ENCODE measurements around the gene SBSN. TPM values are rescaled to one million over a fixed set of nuclear protein-coding genes. Genes with fewer than 3 reads are reported as not detected.
A peak's percentile ranks its signal among the peaks of the same experiment; 100 is the strongest.

SBSN gene
- total RNA-seq, 2 donors from 2014 or later: not detected

- no peak for ATAC-seq
- Mint-ChIP-seq H3K9me3 (no peaks in the 10 kb centered on the region), H3K27ac (no peak overlapping the region), H3K36me3 (no peaks in the 10 kb centered on the region)
- no peak for DNase-seq (ENCODE audit: low spot score in 2 of 2)
Measured at GRCh38 chr19:35521124-35521743, 6.9 kb downstream of the SBSN start.

GRCh38 chr19:35519291-35519690 is 8.8 kb downstream of the SBSN start:
- DNase-seq (ENCODE audit: low spot score in 2 of 2) (no peak), ATAC-seq (no peak)
- Mint-ChIP-seq H3K36me3 (no peaks in the 10 kb centered on the region), H3K27ac (no peak overlapping the region), H3K9me3 (no peaks in the 10 kb centered on the region)

DNA sequence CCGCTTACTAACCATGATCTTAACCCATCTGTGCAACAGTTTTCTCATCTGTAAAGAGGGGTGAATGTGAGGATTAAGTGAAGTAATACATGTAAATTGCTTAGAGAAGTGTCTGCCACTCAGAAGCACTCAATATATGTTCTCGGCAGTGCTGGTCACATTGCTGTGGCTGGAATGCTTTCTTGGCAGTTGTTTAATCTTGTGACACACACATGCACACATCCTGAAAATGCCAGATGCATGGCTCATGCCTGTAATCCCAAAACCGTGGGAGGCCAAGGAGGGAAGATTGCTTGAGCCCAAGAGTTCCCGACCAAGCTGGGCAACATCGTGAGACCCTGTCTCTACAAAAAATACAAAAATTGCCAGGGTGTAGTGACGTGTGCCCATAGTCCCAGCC is 9.8 kb downstream of the SBSN start:
- no peak for DNase-seq (ENCODE audit: low spot score in 2 of 2)
- H3K27ac Mint-ChIP-seq: no peak overlapping the region
- no peaks in the 10 kb centered on the region for H3K9me3 Mint-ChIP-seq
- no peak for ATAC-seq
- H3K36me3 Mint-ChIP-seq: no peaks in the 10 kb centered on the region

DNA sequence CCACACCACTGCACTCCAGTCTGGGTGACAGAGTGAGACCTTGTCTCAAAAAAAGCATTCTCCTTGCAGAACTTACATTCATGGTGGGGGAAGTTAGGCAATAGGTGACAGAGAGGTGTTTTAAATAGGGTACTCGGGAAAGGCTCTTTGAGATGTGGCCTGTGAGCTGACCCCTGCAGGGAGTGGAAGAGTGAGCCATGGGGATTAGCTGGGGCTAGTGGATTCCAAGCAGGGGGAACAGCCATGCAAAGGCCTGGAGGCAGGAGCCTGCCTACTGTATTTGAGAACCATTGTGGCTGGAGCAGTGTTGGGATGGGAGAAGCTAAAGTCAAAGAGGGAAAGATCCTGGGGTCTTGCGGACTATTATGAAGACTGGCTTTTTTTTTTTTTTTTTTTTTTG is 10.8 kb downstream of the SBSN start:
- H3K9me3 Mint-ChIP-seq: no peaks in the 10 kb centered on the region
- H3K36me3 Mint-ChIP-seq: no peaks in the 10 kb centered on the region
- ATAC-seq (no peak), DNase-seq (ENCODE audit: low spot score in 2 of 2) (no peak)
- H3K27ac Mint-ChIP-seq: no peak overlapping the region

DNA sequence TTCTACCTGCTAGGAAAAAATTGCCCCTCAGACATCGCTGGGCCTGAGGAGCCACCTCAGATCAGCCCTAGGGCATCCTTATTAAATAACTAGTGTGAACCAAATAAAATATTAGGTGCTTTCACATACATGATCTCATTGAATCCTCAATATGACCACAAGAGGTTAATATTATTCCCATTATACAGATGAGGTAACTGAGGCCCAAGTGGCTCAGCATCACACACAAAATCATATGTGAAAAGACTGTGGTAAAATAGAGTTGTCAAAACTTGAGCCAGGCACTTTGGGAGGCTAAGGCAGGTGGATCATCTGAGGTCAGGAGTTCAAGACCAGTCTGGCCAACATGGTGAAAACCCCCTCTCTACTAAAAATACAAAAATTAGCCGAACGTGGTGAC is 11.8 kb downstream of the SBSN start:
- ATAC-seq (no peak), DNase-seq (ENCODE audit: low spot score in 2 of 2) (no peak)
- no peaks in the 10 kb centered on the region for H3K9me3 Mint-ChIP-seq
- no peak overlapping the region for H3K27ac Mint-ChIP-seq
- no peaks in the 10 kb centered on the region for H3K36me3 Mint-ChIP-seq

DNA sequence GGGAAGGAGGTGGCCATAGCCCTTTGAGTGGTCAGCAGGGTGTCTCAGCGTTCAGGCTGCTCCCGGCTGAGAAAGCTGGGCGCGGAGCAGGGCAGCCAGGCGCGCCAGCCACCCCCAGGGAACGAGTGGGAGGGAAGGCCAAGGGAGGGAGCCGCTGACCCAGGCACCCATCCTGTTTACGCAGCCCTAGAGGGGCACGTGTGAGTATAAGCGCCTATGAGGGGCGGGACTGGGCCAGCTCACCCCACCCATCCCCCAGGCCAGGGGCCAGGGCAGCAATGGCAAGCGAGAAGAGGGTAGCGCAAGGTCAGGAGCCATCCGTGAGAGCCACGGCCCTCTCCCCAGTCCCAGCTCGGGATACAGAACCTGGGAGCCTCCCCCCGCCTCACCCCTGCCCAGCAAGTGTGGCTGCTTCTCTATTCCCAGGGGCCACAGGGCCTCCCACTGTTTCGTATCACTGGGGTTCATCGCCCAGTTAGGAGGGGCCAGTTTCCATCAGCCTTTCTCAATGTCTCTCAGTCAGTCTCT is 13.8 kb downstream of the SBSN start:
- DNase-seq (ENCODE audit: low spot score in 2 of 2) (no peak), ATAC-seq (no peak)
- H3K36me3 Mint-ChIP-seq: no peaks in the 10 kb centered on the region
- no peak overlapping the region for H3K27ac Mint-ChIP-seq
- no peaks in the 10 kb centered on the region for H3K9me3 Mint-ChIP-seq

DNA sequence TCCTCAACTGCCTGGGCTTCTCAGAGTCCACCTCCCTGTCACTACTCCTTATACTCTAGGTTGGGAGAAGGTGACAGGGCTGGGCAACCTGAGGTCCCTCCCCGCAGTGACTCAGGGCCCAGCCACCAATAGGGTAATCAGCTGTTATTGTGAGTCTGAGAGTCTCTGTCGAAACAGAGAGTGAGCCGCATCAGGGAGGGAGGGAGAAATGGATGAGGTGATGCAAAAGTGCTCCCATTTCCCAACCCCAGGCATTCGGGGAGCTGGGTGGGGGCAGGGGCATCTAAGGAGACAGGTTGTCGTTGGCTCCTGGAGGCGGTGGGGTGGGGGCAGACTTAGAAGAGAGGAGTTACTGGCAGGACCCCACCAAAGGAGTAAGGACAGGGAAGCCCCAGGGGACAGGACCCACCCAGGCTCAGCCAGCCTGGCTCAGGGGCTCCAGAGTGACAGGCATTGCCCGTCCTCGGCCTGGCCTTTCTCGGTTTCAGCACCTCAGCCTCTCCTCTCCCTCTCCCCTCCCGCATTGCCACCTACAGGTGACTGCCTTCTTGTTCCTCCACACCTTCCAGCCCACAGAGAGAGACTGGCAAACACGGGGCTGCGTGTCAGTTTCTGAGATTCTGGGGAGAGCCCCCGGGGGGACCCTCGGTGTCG is 14.4 kb downstream of the SBSN start, which contains the start of gene DMKN:
DMKN (minus strand) TSS at position 22 of the 654 bp plus-strand sequence. CDS start 174 bp downstream, outside the sequence.
- Mint-ChIP-seq H3K9me3 (no peaks in the 10 kb centered on the region), H3K27ac (peak within 1 kb of the TSS in 1 of 2 donors; percentile 33), H3K36me3 (no peaks in the 10 kb centered on the region)
- DNase-seq (ENCODE audit: low spot score in 2 of 2) (no peak), ATAC-seq (no peak)

GRCh38 chr19:35512831-35513627 is 15.1 kb downstream of the SBSN start:
- Mint-ChIP-seq H3K9me3 (no peaks in the 10 kb centered on the region), H3K36me3 (no peaks in the 10 kb centered on the region), H3K27ac (no peak overlapping the region)
- DNase-seq (ENCODE audit: low spot score in 2 of 2) (no peak), ATAC-seq (no peak)

GRCh38 chr19:35511337-35511736 is 16.8 kb downstream of the SBSN start:
- Mint-ChIP-seq H3K9me3 (no peaks in the 10 kb centered on the region), H3K36me3 (no peaks in the 10 kb centered on the region), H3K27ac (no peak overlapping the region)
- ATAC-seq (no peak), DNase-seq (ENCODE audit: low spot score in 2 of 2) (no peak)

DNA sequence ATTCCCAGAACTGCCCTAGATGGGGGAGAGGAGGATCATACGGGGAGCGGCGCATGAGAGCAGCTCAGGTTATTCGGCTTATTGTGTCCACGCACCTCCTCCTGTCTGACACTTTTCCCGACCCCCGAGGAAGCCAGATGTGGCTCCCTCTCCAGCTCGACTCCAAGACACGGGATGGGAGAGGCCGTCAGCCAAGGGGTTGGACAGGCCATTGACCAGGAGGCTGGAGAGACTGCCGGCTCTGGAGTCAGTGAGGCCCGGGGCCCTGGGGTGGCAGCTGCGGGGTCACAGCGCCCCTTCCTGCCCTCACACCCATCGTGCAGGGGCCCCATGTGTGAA is 17.5 kb downstream of the SBSN start:
- no peaks in the 10 kb centered on the region for H3K36me3 Mint-ChIP-seq
- ATAC-seq (peak; percentile 3 to 17), DNase-seq (ENCODE audit: low spot score in 2 of 2) (no peak)
- no peaks in the 10 kb centered on the region for H3K9me3 Mint-ChIP-seq
- no peak overlapping the region for H3K27ac Mint-ChIP-seq

GRCh38 chr19:35509861-35510625 is 18.1 kb downstream of the SBSN start:
- H3K9me3 Mint-ChIP-seq: no peaks in the 10 kb centered on the region
- H3K36me3 Mint-ChIP-seq: no peaks in the 10 kb centered on the region
- peak; percentile 85 to 92 for ATAC-seq
- H3K27ac Mint-ChIP-seq: no peak overlapping the region
- DNase-seq (ENCODE audit: low spot score in 2 of 2): peak; percentile 67 to 88

GRCh38 chr19:35509018-35509652 is 19.0 kb downstream of the SBSN start:
- Mint-ChIP-seq H3K27ac (no peak overlapping the region), H3K9me3 (no peaks in the 10 kb centered on the region), H3K36me3 (no peaks in the 10 kb centered on the region)
- DNase-seq (ENCODE audit: low spot score in 2 of 2) (peak in 1 of 2 donors; percentile 34), ATAC-seq (peak; percentile 39 to 63)

- H3K36me3 Mint-ChIP-seq: no peaks in the 10 kb centered on the region
- H3K9me3 Mint-ChIP-seq: no peaks in the 10 kb centered on the region
- DNase-seq (ENCODE audit: low spot score in 2 of 2) (no peak), ATAC-seq (no peak)
- H3K27ac Mint-ChIP-seq: peak overlapping the region in 1 of 2 donors; percentile 72
Measured at GRCh38 chr19:35508129-35508528, 20.0 kb downstream of the SBSN start.

- no peak for ATAC-seq
- H3K36me3 Mint-ChIP-seq: no peaks in the 10 kb centered on the region
- H3K27ac Mint-ChIP-seq: no peak overlapping the region
- DNase-seq (ENCODE audit: low spot score in 2 of 2): no peak
- no peaks in the 10 kb centered on the region for H3K9me3 Mint-ChIP-seq
Measured at GRCh38 chr19:35507561-35507960, 20.6 kb downstream of the SBSN start.

- H3K27ac Mint-ChIP-seq: no peak overlapping the region
- ATAC-seq: no peak
- no peaks in the 10 kb centered on the region for H3K36me3 Mint-ChIP-seq
- H3K9me3 Mint-ChIP-seq: no peaks in the 10 kb centered on the region
- no peak for DNase-seq (ENCODE audit: low spot score in 2 of 2)
Measured at GRCh38 chr19:35506011-35506410, 22.1 kb downstream of the SBSN start.

DNA sequence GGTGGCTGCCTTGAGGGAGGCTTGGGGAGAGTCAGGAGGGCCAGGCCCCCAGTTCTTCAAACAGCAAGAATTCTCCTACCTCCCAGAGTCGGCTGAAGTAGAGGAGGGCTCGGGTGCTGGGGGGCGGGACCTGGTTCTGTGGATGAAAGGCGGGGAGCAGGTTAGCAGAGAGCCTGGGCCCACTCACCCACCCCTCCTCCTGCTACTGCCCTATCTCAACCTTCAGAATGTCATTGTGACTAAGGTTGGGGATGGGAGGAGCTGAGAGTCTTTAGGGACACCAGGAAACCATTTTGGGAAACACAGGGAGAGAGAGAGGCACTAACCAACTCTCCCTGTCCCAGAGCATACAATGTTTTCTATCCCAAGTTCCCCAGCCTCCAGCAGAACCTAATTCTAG is 25.4 kb downstream of the SBSN start:
- Mint-ChIP-seq H3K36me3 (no peaks in the 10 kb centered on the region), H3K27ac (no peak overlapping the region), H3K9me3 (no peaks in the 10 kb centered on the region)
- ATAC-seq (no peak), DNase-seq (ENCODE audit: low spot score in 2 of 2) (no peak)
